Astrocyte (in vitro differentiated cells and primary cell): ENCODE measurements around the gene AFF4. TPM values are rescaled to one million over a fixed set of nuclear protein-coding genes. Genes with fewer than 3 reads are reported as not detected.

ENCODE experiments used
- DNase-seq: peaks from one replicate; pipeline ENCODE4 v3.0.0-alpha.2; 2010; ENCODE audit warnings: low read depth
- FAIRE-seq: peaks from 2 replicates; lab custom pipeline; 2011; peaks lifted over from hg19 to GRCh38; lab: Jason Lieb, UNC
- H2AFZ ChIP-seq: 2 replicates; pipeline ENCODE4 v1.6.0; 2012; ENCODE audit warnings: low read depth, low read length, inconsistent platforms
- H3K27ac ChIP-seq: 2 replicates; pipeline ENCODE4 v1.5.1; 2011; ENCODE audit warnings: low read depth, low read length, inconsistent platforms
- H3K27me3 ChIP-seq: 2 replicates; pipeline ENCODE4 v1.6.0; 2011; ENCODE audit warnings: low read length, inconsistent platforms; ENCODE audit not compliant: insufficient read depth
- H3K36me3 ChIP-seq: 2 replicates; pipeline ENCODE4 v1.5.1; 2011; ENCODE audit warnings: low read length, inconsistent platforms; ENCODE audit not compliant: insufficient read depth
- H3K4me1 ChIP-seq: 2 replicates; pipeline ENCODE4 v1.5.1; 2011; ENCODE audit warnings: low read length, inconsistent platforms; ENCODE audit not compliant: insufficient read depth
- H3K4me2 ChIP-seq: 2 replicates; pipeline ENCODE4 v1.6.0; 2012; ENCODE audit warnings: low read length, inconsistent platforms
- H3K4me3 ChIP-seq: 2 replicates; pipeline ENCODE4 v1.5.1; 2011; ENCODE audit warnings: low read depth, mild to moderate bottlenecking, low read length, inconsistent platforms; ENCODE audit not compliant: insufficient read depth
- H3K79me2 ChIP-seq: 2 replicates; pipeline ENCODE4 v1.6.0; 2012; ENCODE audit warnings: mild to moderate bottlenecking, low read length, inconsistent platforms; ENCODE audit not compliant: insufficient read depth
- H3K9ac ChIP-seq: 2 replicates; pipeline ENCODE4 v1.6.0; 2012; ENCODE audit warnings: mild to moderate bottlenecking, low read length, inconsistent platforms
- H3K9me3 ChIP-seq: 2 replicates; pipeline ENCODE4 v1.5.1; 2012; ENCODE audit warnings: low read depth, mild to moderate bottlenecking, low read length, inconsistent platforms; ENCODE audit not compliant: insufficient read depth
- H4K20me1 ChIP-seq: 2 replicates; pipeline ENCODE4 v1.6.0; 2012; ENCODE audit warnings: low read length, inconsistent platforms; ENCODE audit not compliant: insufficient read depth
- H3K27ac Mint-ChIP-seq: one replicate; pipeline ENCODE4 v1.8.0; 2021; ENCODE audit warnings: mild to moderate bottlenecking, mixed read lengths; ENCODE audit not compliant: unreplicated experiment
- H3K27me3 Mint-ChIP-seq: one replicate; pipeline ENCODE4 v1.8.0; 2021; ENCODE audit warnings: low read depth, mixed read lengths; ENCODE audit not compliant: unreplicated experiment
- H3K36me3 Mint-ChIP-seq: one replicate; pipeline ENCODE4 v1.8.0; 2021; ENCODE audit warnings: low read depth, mixed read lengths; ENCODE audit not compliant: unreplicated experiment
- H3K4me1 Mint-ChIP-seq: one replicate; pipeline ENCODE4 v1.8.0; 2021; ENCODE audit warnings: low read depth, mixed read lengths; ENCODE audit not compliant: unreplicated experiment
- H3K4me3 Mint-ChIP-seq: one replicate; pipeline ENCODE4 v1.8.0; 2021; ENCODE audit warnings: mild to moderate bottlenecking, moderate library complexity, mixed read lengths; ENCODE audit not compliant: unreplicated experiment
- H3K9me3 Mint-ChIP-seq: one replicate; pipeline ENCODE4 v1.8.0; 2021; ENCODE audit warnings: mild to moderate bottlenecking, mixed read lengths; ENCODE audit not compliant: unreplicated experiment
- EZH2 ChIP-seq: IDR thresholded peaks from 2 replicates; pipeline ENCODE4 v1.6.1; 2012; ENCODE audit warnings: mild to moderate bottlenecking, low read length, inconsistent platforms; ENCODE audit not compliant: insufficient read depth
- total RNA-seq: library from RNA; stranded (reverse); gene quantifications from 2 replicates; pipeline ENCODE4 v1.2.1, GENCODE V29; 2021
- TF ChIP-seq, protein P1 (sequence below): IDR thresholded peaks from 2 replicates; pipeline ENCODE4 v1.5.1; 2011; ENCODE audit warnings: low read depth, mild to moderate bottlenecking, inconsistent platforms, low read length, moderate library complexity; ENCODE audit not compliant: insufficient read depth

The AFF4 gene
- total RNA-seq, 1 donor from 2014 or later = 163 TPM

GRCh38 chr5:132828846-132829494 lies 134.5 kb downstream of the AFF4 start:
- DNase-seq (no peak), FAIRE-seq (no peak)
- H3K9ac ChIP-seq = no peak overlapping the region
- H4K20me1 ChIP-seq = peaks cover 14% of the 10 kb centered on the region
- H3K27ac ChIP-seq = no peak overlapping the region
- H3K4me1 ChIP-seq = no peaks in the 10 kb centered on the region
- no peaks in the 10 kb centered on the region for H3K79me2 ChIP-seq
- H3K9me3 ChIP-seq = no peaks in the 10 kb centered on the region
- no peaks in the 10 kb centered on the region for H3K27me3 ChIP-seq
- Mint-ChIP-seq H3K27me3 (peaks cover 45% of the 10 kb centered on the region), H3K9me3 (no peaks in the 10 kb centered on the region), H3K36me3 (peaks cover 14% of the 10 kb centered on the region), H3K27ac (no peak overlapping the region), H3K4me3 (peak overlapping the region; percentile 86), H3K4me1 (no peaks in the 10 kb centered on the region)
- no peak overlapping the region for H2AFZ ChIP-seq
- peak overlapping the region; percentile 82 for H3K4me2 ChIP-seq
- no peak overlapping the region for H3K4me3 ChIP-seq
- no peaks in the 10 kb centered on the region for H3K36me3 ChIP-seq
- TF ChIP-seq, protein P1, sequence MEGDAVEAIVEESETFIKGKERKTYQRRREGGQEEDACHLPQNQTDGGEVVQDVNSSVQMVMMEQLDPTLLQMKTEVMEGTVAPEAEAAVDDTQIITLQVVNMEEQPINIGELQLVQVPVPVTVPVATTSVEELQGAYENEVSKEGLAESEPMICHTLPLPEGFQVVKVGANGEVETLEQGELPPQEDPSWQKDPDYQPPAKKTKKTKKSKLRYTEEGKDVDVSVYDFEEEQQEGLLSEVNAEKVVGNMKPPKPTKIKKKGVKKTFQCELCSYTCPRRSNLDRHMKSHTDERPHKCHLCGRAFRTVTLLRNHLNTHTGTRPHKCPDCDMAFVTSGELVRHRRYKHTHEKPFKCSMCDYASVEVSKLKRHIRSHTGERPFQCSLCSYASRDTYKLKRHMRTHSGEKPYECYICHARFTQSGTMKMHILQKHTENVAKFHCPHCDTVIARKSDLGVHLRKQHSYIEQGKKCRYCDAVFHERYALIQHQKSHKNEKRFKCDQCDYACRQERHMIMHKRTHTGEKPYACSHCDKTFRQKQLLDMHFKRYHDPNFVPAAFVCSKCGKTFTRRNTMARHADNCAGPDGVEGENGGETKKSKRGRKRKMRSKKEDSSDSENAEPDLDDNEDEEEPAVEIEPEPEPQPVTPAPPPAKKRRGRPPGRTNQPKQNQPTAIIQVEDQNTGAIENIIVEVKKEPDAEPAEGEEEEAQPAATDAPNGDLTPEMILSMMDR = no peak
- TF ChIP-seq EZH2 = no peak

DNA sequence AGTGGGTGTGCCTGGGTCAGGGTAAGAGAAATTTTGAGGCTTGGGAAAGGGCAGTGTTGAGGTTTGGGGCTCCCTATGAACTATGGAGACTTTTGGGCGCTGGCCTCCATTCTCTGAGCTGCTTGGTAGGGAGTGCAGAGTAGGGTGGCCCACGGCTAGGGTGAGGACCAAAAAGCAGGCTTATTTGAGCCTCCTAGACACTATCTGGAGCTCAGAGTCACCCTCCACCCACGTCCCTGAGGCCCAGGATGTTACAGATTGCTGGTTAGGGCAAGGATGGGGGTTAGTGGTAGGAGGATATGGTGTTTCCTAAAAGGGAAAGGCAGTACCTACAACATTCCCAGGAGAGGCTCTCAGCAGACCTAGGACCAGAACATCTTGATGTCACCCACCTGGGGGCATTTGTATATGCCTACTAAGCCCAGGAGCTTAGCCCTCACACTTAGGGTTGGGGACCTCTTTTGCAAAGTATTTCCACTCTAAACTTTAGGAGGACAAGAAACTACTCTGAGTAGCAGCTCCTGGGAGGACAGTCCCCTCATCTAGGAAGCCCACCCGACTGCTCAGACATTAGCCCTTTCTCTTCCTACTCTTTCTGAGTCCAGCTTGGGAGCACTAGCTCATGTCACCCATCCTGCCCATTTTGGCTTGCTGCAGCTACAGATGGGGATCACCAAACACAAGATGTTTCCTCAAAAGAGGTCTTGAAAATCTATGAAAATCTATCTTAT lies 135.3 kb downstream of the AFF4 start:
- DNase-seq = no peak
- no peak for FAIRE-seq
- TF ChIP-seq EZH2 = no peak
- TF ChIP-seq, protein P1 = no peak
- Mint-ChIP-seq H3K36me3 (peaks cover 15% of the 10 kb centered on the region), H3K9me3 (no peaks in the 10 kb centered on the region), H3K4me3 (peak overlapping the region; percentile 27), H3K4me1 (no peaks in the 10 kb centered on the region), H3K27ac (no peak overlapping the region), H3K27me3 (peaks cover 40% of the 10 kb centered on the region)
- no peak overlapping the region for H3K27ac ChIP-seq
- no peaks in the 10 kb centered on the region for H3K27me3 ChIP-seq
- peaks cover 14% of the 10 kb centered on the region for H4K20me1 ChIP-seq
- H3K4me3 ChIP-seq = no peak overlapping the region
- H3K4me1 ChIP-seq = no peaks in the 10 kb centered on the region
- no peak overlapping the region for H2AFZ ChIP-seq
- H3K4me2 ChIP-seq = no peak overlapping the region
- no peak overlapping the region for H3K9ac ChIP-seq
- H3K79me2 ChIP-seq = no peaks in the 10 kb centered on the region
- H3K36me3 ChIP-seq = no peaks in the 10 kb centered on the region
- H3K9me3 ChIP-seq = no peaks in the 10 kb centered on the region
